HL-60/S4 treated with retinoic acid at 250 ng/mL for 4 days and 3 days (cell line): ENCODE results near the gene SLCO3A1.

Experiments used
- in situ Hi-C: fragments of 300-500 bp; cut with MboI; formaldehyde crosslinking; loops from 2 replicates; pipeline ENCODE4 v1.7.0; 2022; ENCODE audit warnings: low sequenced_read_pairs

Gene SLCO3A1

GRCh38 chr15:92112711-92113110, 259.2 kb downstream of the SLCO3A1 start:
- in situ Hi-C loops, result no loop called here

- in situ Hi-C loops, result no loop called here
Observed at GRCh38 chr15:92113832-92114231, 260.3 kb downstream of the SLCO3A1 start.

GRCh38 chr15:92115834-92116233, 262.3 kb downstream of the SLCO3A1 start:
- in situ Hi-C loops, result no loop called here

- in situ Hi-C loops, result no loop called here
Observed at GRCh38 chr15:92116330-92116729, 262.8 kb downstream of the SLCO3A1 start.

DNA sequence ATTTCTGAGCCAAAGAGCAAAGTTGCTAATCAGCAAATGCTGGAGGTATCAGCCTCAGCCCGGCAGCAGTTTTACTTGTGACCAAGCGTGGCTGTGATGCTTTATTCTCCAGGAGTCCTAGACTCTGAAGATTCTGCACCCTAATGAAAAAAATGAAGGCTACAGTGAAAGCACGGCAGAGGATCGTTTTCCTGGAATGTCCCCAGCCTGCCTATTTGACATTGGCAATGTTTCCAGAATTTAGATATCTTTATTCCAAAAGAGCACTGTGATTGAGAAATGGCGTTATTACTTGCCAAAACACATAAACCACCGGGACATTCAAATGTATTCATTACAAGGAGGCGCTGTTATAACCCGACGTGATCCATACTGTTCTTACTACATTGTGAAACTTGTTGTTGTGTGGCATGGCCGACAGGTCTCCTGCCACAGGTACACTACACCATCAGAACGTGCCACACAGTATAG, 263.8 kb downstream of the SLCO3A1 start:
- in situ Hi-C loops, result no loop called here

DNA sequence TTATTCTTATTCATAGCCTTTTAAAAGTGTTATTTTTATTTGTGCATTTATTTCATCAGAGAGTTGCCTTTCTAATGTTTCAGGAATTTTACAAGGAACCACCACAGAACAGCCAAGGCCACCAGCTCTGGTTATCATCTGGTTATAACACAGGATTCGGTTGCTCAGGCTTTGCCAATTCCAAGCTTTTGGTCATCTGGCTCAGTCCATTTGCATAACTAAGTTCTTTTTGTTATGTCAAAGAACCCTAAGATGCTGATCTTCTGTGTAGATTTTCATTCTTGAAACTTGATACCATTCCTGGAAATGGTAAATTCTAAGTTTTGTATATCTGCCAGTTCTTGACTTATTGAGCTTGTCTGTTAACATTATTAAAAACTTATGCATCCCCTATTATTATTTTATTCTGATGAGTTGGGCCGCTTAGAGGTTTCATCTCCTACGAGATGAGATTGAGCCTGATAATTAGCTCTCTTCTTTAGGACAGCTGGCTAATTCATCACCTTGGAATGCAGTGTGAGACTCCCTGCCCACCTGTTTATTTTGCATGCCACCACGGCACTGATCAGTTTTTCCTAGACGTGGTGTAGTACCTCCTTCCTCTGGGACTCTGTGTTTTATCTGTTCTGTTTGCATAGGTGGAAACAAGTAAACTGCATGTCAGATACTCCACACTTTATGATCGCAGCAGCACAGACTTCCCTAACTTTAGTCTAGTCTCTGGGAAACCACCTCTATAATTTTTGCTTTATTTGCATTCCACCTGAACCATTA, 264.8 kb downstream of the SLCO3A1 start:
- in situ Hi-C loops, result no loop called here

DNA sequence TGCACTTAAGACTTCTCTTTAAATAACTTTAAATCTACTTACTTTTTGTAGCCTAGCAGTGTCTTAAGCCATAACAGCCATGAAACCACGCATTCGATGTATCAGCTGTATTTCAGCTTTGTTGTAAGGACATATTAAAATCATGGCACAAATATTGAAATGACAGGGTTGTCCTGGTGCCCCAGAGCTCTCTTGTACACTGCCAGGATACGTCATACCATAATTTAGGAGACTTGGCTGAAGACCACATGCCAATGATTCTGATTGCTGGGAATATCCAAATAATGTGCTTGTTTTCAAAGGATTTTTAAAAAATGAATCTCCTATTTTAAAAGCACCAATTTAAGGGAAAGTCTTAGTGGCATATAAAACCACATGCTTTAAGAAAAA, 265.4 kb downstream of the SLCO3A1 start:
- in situ Hi-C loops, result no loop called here

DNA sequence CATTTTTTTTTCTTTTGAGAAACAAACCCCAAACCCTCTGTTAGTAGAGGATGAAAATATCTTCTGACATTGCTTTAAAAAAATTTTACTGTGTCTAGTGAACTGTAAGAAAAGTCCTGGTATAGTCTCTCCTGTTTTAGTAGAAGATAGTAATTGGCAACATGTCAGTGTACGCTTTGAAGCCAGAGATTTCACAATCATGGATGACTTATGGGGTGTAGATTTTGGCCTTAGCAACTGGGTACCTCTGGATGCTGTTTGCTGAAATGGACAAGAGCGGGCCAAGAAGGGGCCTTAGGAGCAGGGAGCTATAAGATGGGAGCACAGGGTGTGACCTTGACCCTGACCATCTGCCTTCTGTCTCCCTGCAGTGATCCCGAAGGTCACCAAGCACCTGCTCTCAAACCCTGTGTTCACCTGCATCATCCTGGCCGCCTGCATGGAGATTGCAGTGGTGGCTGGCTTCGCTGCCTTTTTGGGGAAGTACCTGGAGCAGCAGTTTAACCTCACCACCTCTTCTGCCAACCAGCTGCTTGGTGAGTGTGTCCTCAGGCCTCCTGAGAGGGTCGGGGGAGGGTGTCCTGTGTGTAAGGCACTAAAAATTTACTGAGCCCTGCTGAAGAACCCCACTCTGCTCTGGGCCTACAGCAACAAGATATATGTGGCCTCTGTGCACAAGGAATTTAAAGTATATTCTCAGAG, 266.7 kb downstream of the SLCO3A1 start:
- in situ Hi-C loops, result no loop called here

DNA sequence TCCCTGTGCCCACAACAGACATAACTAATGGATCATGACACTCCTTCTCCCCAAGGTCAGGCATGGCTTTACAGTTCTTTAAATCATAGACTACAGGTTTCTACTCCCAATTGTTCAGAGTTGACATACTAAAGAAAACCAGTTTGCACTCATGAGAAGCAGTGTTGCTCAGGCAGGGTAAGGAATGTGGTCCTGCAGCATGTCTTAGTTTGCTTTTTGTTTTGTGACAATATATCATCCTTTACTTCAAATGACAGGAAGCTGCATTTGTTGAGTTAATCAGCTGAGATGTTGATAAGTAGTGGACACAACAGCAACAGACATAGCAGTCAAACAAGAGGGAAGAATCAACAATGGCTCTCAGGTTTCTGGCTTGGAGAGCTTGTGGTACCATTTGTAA, 267.5 kb downstream of the SLCO3A1 start:
- in situ Hi-C loops, result no loop called here

DNA sequence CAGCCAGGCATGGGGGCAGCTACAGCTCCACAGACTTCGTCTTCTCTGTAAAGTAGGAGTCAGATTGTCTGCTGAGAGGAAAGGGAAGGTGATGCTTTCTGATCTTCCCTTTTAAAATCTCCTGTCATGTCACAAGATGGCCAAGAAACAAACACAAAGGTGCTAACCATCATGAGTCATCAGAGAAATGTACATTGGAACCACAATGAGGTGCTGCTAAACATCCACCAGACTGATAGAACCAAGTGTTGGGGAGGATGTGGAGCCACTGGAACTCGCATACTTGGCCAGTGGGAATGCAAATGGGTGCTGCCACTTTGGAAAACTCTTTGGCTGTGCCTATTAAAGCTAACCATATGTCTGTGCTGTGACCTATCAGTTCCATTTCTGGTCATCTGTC, 268.8 kb downstream of the SLCO3A1 start:
- in situ Hi-C loops, result no loop called here

GRCh38 chr15:92123962-92124656, 270.6 kb downstream of the SLCO3A1 start:
- in situ Hi-C loops, result no loop called here

- in situ Hi-C loops, result no loop called here
Observed at GRCh38 chr15:92124657-92125010, 271.1 kb downstream of the SLCO3A1 start.

- in situ Hi-C loops, result no loop called here
Observed at GRCh38 chr15:92128788-92129187, 275.3 kb downstream of the SLCO3A1 start.

GRCh38 chr15:92130244-92130643, 276.7 kb downstream of the SLCO3A1 start:
- in situ Hi-C loops, result no loop called here

DNA sequence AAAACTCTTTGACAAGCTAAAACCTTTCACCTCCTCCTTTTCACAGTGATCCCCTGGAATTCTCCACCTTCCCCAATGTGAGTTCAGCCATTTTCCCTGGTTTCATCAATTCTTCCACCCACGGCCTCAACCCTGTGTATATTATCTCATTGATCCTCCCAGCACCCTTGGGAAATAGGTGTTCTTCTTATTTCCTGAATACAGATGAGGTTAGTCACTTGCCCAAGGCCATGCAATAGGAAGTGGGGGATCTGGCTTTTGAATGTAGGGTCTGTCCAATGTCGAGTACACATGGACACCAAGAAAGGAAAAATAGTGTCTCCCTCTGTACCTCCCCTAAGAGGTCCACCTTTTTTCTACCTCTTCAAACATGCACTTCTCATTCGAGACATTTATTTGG, 277.4 kb downstream of the SLCO3A1 start:
- in situ Hi-C loops, result no loop called here

DNA sequence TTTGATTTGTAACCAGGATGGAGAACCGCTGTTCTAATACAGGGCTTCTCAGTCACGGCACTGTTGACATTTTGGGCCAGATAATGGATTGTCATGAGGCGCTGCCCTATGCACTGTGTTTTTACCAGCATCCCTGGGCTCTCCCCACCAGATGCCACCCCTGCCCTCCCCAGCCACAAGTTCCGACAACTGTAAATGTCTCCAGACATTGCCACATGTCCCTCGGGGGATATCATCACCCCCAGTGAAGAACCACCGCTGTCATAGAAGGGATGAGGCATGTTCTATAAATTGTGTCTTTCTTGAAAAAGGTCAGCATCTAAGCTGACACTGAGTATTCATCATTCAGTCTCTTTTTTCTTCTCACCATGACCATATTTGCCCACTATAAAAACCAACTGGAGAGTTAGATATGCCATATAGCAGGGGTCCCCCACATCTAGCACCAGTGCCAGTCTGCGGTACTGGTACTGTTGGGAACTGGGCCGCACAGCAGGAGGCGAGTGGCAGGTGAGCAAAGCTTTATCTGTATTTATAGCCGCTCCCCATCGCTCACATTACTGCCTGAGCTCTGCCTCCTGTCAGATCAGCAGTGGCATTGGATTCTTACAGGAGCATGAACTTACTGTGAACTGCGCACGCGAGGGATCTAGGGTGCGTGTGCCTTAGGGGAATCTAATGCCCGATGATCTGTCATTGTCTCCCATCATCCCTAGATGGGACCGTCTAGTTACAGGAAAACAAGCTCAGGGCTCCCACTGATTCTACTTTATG, 279.7 kb downstream of the SLCO3A1 start:
- in situ Hi-C loops, result no loop called here

DNA sequence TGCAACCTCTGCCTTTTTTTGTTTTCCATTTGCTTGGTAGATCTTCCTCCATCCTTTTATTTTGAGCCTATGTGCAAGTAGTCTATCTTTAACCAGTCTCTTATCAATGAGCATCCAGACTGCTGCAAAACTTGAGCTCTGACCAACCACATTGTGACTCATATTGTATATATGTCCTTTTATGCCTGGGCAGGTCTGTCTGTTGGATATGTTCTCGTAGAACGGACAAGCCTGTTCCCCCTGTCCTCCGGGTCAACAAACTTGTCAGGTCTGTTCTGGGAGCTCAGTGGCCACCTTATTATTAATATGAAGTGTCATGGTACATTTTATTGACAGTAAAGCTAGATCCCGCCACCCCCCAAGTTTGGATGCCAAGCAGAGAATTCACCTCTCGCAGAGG, 287.3 kb downstream of the SLCO3A1 start:
- in situ Hi-C loops, result no loop called here

GRCh38 chr15:92141607-92142006, 288.1 kb downstream of the SLCO3A1 start:
- in situ Hi-C loops, result no loop called here

DNA sequence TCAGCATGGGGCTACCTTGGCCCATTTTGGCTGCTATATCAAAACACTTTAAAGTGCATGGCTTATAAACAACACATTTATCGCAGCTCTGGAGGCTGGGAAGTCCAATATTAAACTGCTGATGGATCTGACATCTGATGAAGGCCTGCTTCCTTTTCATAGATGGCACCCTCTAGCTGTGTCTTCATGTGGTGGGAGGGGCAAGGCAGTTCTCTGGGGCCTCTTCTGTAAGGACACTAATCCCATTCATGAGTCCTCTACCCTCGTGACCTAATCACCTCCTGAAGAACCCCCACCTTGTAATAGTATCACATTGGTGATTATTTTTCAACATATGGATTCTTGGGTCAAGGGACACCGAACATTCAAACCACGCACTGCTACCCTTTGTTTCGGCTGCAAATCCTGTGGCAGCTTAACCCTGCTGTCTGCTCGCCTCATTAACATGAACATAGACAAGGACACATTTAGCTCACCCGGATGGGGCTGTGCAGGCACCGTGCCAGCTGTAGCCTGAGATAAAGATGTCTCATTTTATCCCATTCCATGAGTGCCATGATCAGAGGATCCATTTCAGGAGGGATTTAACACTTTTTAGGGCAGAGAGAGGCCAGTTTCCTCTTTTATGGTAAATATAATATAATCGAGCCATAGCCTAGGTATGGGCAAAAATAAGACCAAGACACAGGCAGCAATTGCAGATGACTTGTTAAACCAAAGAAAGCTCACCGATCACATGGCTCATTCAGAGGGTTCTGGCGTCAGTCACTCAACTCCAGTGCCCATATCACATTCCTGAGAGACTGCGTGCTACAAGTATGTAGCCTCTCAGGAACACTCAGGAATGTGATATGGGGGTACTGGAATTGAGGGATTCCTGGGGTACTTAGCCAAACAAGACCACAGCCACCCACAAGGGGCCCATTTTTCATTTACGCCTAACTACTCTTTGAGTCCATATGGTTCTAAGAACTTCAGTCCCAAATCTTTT, 289.0 kb downstream of the SLCO3A1 start:
- in situ Hi-C loops, result no loop called here

DNA sequence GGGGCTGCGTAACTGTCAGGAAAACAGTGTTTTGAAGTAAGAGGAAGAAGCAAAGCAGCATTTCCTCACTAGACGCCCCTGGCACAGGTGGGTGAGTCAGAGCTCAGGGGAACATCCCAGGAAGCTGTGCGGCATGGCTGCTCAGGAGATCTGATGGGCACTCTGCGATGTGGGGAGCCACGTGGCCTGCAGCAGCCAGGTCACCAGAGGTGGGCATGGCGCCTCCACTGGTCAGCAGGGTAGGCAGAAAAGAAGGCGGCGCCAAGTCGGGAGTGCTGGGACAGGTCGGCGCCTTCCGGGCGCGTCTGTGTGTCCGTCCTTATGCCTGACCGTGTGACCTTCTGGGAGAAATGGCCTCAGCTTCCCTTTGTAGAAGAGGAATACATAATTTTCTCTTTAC, 290.3 kb downstream of the SLCO3A1 start:
- in situ Hi-C loops, result no loop called here
